Measurements from ENCODE around the gene PLA2G2C. TPM values are rescaled to one million over a fixed set of nuclear protein-coding genes. Genes with fewer than 3 reads are reported as not detected.

PLA2G2C gene
- total and polyA plus RNA-seq, 4 experiments from 2014 or later = not detected

DNA sequence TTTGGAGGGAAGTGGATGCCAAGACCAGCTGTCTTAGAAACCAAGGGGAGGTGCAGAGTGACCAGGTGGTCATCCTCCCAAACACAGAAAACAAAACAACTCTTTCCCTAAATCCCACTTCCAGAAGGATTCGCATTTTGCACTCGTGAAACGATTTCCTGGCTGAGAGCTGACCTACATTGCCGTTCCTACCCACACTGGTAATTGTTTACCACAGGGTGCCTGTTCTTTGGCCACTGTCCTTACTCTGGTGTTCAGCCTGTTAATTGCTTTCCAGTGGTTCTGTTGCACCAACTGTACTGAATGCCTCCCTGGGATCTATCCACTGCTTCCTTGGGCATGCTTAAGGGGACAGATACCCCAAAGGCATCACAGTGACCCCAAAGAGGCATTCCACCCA, 23.2 kb upstream of the PLA2G2C start:
- no peak for DNase-seq
- no peaks in the 10 kb centered on the region for H3K9me3 ChIP-seq (ENCODE audit: control insufficient read depth in 1 of 2, low read length in 2 of 2)
- no peak overlapping the region for H3K27ac ChIP-seq (ENCODE audit: low read depth, low read length)
- no peak overlapping the region for H3K4me3 Mint-ChIP-seq
- H3K4me1 Mint-ChIP-seq = peaks cover 2 to 8% (median 3%) of the 10 kb centered on the region in 4 donors
- ChIA-PET CTCF (ENCODE audit: partially characterized antibody) (interaction anchor here (1.4 to 5.7 kb wide), 2 partner anchors 14 to 284 kb away, joined by 3 to 80 read pairs; no protein-coding TSS in a partner anchor), POLR2A (ENCODE audit: partially characterized antibody) (no interaction called here)
- intact Hi-C loops (cut with micrococcal nuclease) = no loop called here
- H3K4me3 ChIP-seq (ENCODE audit: low read length in 2 of 2) = no peak overlapping the region
- H3K27me3 Mint-ChIP-seq = peaks cover 10 to 19% of the 10 kb centered on the region in 2 donors
- no peaks in the 10 kb centered on the region for H3K36me3 Mint-ChIP-seq
- no peaks in the 10 kb centered on the region for H3K9me3 Mint-ChIP-seq
- H3K36me3 ChIP-seq (ENCODE audit: insufficient read depth, low read length) = no peaks in the 10 kb centered on the region
- H3K27ac Mint-ChIP-seq = no peak overlapping the region
- H3K4me1 ChIP-seq (ENCODE audit: insufficient read depth, low read length) = peaks cover 9% of the 10 kb centered on the region
- peaks cover 16% of the 10 kb centered on the region for H3K27me3 ChIP-seq (ENCODE audit: insufficient read depth, low read length)

DNA sequence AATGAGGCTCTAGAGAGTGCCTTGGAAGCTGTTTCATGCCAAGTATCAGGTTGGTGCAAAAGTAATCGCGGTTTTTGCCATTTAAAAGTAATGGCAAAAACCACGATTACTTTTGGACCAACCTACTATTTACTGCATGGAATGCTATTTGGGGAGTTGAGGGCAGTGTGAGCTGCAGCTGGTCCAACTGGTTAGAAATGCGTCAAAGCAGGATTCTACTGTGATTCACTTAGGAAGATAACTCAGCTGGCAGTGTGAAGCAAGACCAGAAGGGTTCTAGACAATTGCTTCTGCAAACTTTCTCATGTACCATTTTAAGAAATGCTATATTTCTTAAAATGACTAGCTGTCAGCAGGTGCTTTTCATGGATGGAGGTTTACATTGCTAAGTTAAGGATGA, 21.2 kb upstream of the PLA2G2C start:
- peaks cover 10 to 23% of the 10 kb centered on the region in 2 donors for H3K27me3 Mint-ChIP-seq

DNA sequence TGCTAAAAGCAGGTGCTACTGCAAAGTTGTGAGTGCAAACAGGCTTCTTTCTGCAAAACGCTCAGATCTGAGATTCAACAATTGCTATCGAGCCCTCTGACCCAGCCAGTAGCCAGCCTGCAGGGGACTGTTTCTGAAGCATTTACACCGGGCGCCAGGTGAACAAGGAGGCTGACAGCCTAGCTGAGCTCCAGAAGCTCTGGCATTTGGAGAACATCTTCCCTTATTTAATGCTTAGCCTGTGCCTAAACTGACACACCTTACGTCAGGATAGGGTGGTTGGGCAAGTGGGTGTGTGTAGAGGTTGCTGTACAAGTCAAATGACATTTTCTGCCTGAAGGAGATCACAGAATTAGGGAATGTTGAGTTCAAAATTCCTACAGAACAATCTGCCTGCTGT, 15.8 kb upstream of the PLA2G2C start:
- Histone ChIP-seq H3K27me3 (ENCODE audit: insufficient read depth, low read length) (no peaks in the 10 kb centered on the region), H3K9me3 (ENCODE audit: control insufficient read depth in 1 of 2, low read length in 2 of 2) (no peaks in the 10 kb centered on the region), H3K36me3 (ENCODE audit: insufficient read depth, low read length) (no peaks in the 10 kb centered on the region), H3K27ac (ENCODE audit: low read depth, low read length) (no peak overlapping the region), H3K4me3 (ENCODE audit: low read length in 2 of 2) (no peak overlapping the region), H3K4me1 (ENCODE audit: insufficient read depth, low read length) (no peaks in the 10 kb centered on the region)
- DNase-seq = no peak
- POLR2A ChIA-PET (ENCODE audit: partially characterized antibody) = no interaction called here
- no peaks in the 10 kb centered on the region for H3K9me3 Mint-ChIP-seq
- peaks cover 2 to 9% of the 10 kb centered on the region in 2 donors for H3K27me3 Mint-ChIP-seq
- intact Hi-C loops (cut with micrococcal nuclease) = no loop called here
- H3K4me1 Mint-ChIP-seq = no peaks in the 10 kb centered on the region
- no peaks in the 10 kb centered on the region for H3K36me3 Mint-ChIP-seq
- H3K27ac Mint-ChIP-seq = no peak overlapping the region
- CTCF ChIA-PET (ENCODE audit: partially characterized antibody) = interaction anchor here (1.2 to 4.1 kb wide), 2 partner anchors 9 to 10 kb away, joined by 3 to 16 read pairs; no protein-coding TSS in a partner anchor
- no peak overlapping the region for H3K4me3 Mint-ChIP-seq

More for the DNA sequence above, 21.2 kb upstream of the PLA2G2C start:
- Histone ChIP-seq H3K4me1 (ENCODE audit: insufficient read depth, low read length) (peaks cover 3% of the 10 kb centered on the region), H3K36me3 (ENCODE audit: insufficient read depth, low read length) (no peaks in the 10 kb centered on the region), H3K9me3 (ENCODE audit: control insufficient read depth in 1 of 2, low read length in 2 of 2) (no peaks in the 10 kb centered on the region), H3K27ac (ENCODE audit: low read depth, low read length) (no peak overlapping the region), H3K4me3 (ENCODE audit: low read length in 2 of 2) (no peak overlapping the region), H3K27me3 (ENCODE audit: insufficient read depth, low read length) (peaks cover 7% of the 10 kb centered on the region)
- CTCF ChIA-PET (ENCODE audit: partially characterized antibody) = interaction anchor here (1.9 kb wide), 1 partner anchor 12 kb away, joined by 11 read pairs; no protein-coding TSS in a partner anchor
- intact Hi-C loops (cut with micrococcal nuclease) = no loop called here
- POLR2A ChIA-PET (ENCODE audit: partially characterized antibody) = no interaction called here
- no peaks in the 10 kb centered on the region for H3K9me3 Mint-ChIP-seq
- H3K36me3 Mint-ChIP-seq = no peaks in the 10 kb centered on the region
- DNase-seq = no peak
- H3K4me3 Mint-ChIP-seq = no peak overlapping the region
- no peak overlapping the region for H3K27ac Mint-ChIP-seq
- peaks cover 0 to 2% (median under 1%) of the 10 kb centered on the region in 4 donors for H3K4me1 Mint-ChIP-seq

DNA sequence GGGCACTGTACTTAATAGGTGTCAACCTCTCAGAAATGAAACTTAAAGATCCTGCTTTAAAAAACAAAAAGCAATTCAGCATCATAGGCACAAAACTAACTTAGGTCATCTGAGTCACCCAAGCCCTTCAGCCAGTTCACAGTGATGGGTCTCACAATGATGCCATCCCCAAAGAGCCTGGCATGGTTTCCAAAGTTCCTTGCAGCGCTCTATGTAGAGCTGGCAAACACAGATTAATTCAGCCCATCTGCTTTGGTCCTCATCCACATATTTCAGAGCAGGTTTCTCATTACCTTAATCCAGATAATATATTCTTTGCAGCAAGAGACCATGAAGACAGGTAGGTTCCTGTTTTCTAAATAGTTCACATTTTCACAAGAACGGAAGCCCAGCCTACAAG, 14.6 kb upstream of the PLA2G2C start:
- DNase-seq = no peak
- Histone ChIP-seq H3K36me3 (ENCODE audit: insufficient read depth, low read length) (no peaks in the 10 kb centered on the region), H3K27me3 (ENCODE audit: insufficient read depth, low read length) (no peaks in the 10 kb centered on the region), H3K9me3 (ENCODE audit: control insufficient read depth in 1 of 2, low read length in 2 of 2) (no peaks in the 10 kb centered on the region), H3K4me1 (ENCODE audit: insufficient read depth, low read length) (no peaks in the 10 kb centered on the region), H3K4me3 (ENCODE audit: low read length in 2 of 2) (no peak overlapping the region), H3K27ac (ENCODE audit: low read depth, low read length) (no peak overlapping the region)
- H3K9me3 Mint-ChIP-seq = no peaks in the 10 kb centered on the region
- intact Hi-C loops (cut with micrococcal nuclease) = no loop called here
- H3K4me3 Mint-ChIP-seq = no peak overlapping the region
- H3K27ac Mint-ChIP-seq = no peak overlapping the region
- ChIA-PET CTCF (ENCODE audit: partially characterized antibody) (interaction anchor here (1.2 to 4.1 kb wide), 2 partner anchors 8 to 12 kb away, joined by 3 to 16 read pairs; no protein-coding TSS in a partner anchor), POLR2A (ENCODE audit: partially characterized antibody) (no interaction called here)
- H3K27me3 Mint-ChIP-seq = peaks cover 2 to 9% of the 10 kb centered on the region in 2 donors
- no peaks in the 10 kb centered on the region for H3K4me1 Mint-ChIP-seq
- H3K36me3 Mint-ChIP-seq = no peaks in the 10 kb centered on the region

DNA sequence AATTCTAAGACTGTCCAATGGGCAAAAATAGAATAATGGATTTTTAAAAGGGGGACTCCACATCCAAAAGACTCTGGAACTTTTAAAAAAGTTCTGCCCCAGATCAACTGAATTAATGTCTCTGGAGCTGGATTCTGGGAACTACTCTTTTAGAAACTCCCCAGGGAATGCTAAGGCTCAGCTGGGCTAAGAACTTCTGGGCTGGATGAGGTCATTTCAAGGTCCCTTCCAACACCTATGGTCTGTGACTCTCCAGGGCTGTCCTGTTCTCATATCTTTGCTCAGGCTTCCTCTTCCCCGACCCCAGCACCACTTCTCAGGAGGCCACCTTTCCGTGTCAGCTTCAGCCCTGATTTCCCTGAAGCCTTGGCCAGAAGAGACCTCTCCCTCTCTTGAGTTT, 13.5 kb upstream of the PLA2G2C start:
- no peak for DNase-seq
- H3K27ac Mint-ChIP-seq = no peak overlapping the region
- ChIA-PET POLR2A (ENCODE audit: partially characterized antibody) (no interaction called here), CTCF (ENCODE audit: partially characterized antibody) (interaction anchor here (4.1 kb wide), 1 partner anchor 13 kb away, joined by 16 read pairs; no protein-coding TSS in a partner anchor)
- H3K4me1 ChIP-seq (ENCODE audit: insufficient read depth, low read length) = peaks cover 3% of the 10 kb centered on the region
- H3K9me3 ChIP-seq (ENCODE audit: control insufficient read depth in 1 of 2, low read length in 2 of 2) = no peaks in the 10 kb centered on the region
- no peak overlapping the region for H3K4me3 ChIP-seq (ENCODE audit: low read length in 2 of 2)
- no peaks in the 10 kb centered on the region for H3K36me3 ChIP-seq (ENCODE audit: insufficient read depth, low read length)
- no peak overlapping the region for H3K4me3 Mint-ChIP-seq
- H3K27me3 ChIP-seq (ENCODE audit: insufficient read depth, low read length) = no peaks in the 10 kb centered on the region
- H3K27ac ChIP-seq (ENCODE audit: low read depth, low read length) = no peak overlapping the region
- peaks cover 0 to 6% (median 2%) of the 10 kb centered on the region in 4 donors for H3K4me1 Mint-ChIP-seq
- peaks cover 4 to 11% of the 10 kb centered on the region in 2 donors for H3K27me3 Mint-ChIP-seq
- H3K36me3 Mint-ChIP-seq = no peaks in the 10 kb centered on the region
- intact Hi-C loops (cut with micrococcal nuclease) = no loop called here
- no peaks in the 10 kb centered on the region for H3K9me3 Mint-ChIP-seq

DNA sequence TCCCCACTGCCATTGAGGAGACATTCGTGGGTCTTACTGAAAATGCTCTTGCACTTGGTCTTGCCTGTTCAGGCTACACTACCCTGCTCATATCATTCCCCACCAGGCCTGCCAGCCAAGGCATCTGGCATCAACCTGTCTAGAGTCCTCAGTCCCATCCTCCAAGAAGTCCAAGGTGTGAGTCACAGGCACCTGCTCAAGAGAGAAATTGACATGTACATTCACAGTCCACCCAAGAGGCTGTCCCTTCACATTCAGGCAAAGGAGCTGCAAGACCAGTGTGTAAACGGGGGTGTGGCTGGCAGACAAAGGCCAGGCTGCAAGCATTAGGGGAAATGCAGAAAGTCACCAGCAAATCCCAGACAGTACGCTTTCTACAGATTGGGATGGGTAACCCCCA, 13.1 kb upstream of the PLA2G2C start:
- H3K27ac ChIP-seq (ENCODE audit: low read depth, low read length) = no peak overlapping the region
- ChIA-PET POLR2A (ENCODE audit: partially characterized antibody) (no interaction called here), CTCF (ENCODE audit: partially characterized antibody) (interaction anchor here (4.1 kb wide), 1 partner anchor 13 kb away, joined by 16 read pairs; no protein-coding TSS in a partner anchor)
- intact Hi-C loops (cut with micrococcal nuclease) = no loop called here
- Mint-ChIP-seq H3K27ac (no peak overlapping the region), H3K4me3 (no peak overlapping the region), H3K36me3 (no peaks in the 10 kb centered on the region), H3K9me3 (no peaks in the 10 kb centered on the region), H3K4me1 (peaks cover 0 to 7% (median 2%) of the 10 kb centered on the region in 4 donors), H3K27me3 (peaks cover 4 to 11% of the 10 kb centered on the region in 2 donors)
- DNase-seq = no peak
- H3K4me3 ChIP-seq (ENCODE audit: low read length in 2 of 2) = no peak overlapping the region
- peaks cover 3% of the 10 kb centered on the region for H3K4me1 ChIP-seq (ENCODE audit: insufficient read depth, low read length)
- H3K9me3 ChIP-seq (ENCODE audit: control insufficient read depth in 1 of 2, low read length in 2 of 2) = no peaks in the 10 kb centered on the region
- H3K36me3 ChIP-seq (ENCODE audit: insufficient read depth, low read length) = no peaks in the 10 kb centered on the region
- no peaks in the 10 kb centered on the region for H3K27me3 ChIP-seq (ENCODE audit: insufficient read depth, low read length)

DNA sequence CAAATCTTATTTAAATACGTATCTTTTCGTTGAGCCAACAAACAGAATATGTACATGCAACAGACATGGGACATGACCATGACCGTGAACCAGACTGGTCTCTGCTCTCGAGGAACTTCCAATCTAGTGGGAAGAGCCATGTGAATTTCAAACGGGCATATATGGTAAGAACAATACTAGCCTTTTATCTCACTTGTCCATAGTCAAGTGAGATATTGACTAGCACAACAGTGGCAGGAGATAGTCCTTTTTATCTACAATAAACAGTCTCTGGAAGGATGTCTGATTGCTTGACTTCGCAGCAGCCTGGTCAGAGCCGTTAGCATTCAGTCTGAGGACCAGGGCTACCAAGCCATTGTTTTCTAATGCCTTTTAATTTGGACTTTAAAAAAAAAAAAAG, 12.6 kb upstream of the PLA2G2C start:
- Mint-ChIP-seq H3K4me1 (peaks cover 0 to 7% (median 2%) of the 10 kb centered on the region in 4 donors), H3K9me3 (no peaks in the 10 kb centered on the region), H3K4me3 (no peak overlapping the region), H3K27me3 (peaks cover 4 to 10% of the 10 kb centered on the region in 2 donors), H3K27ac (no peak overlapping the region), H3K36me3 (no peaks in the 10 kb centered on the region)
- intact Hi-C loops (cut with micrococcal nuclease) = no loop called here
- H3K9me3 ChIP-seq (ENCODE audit: control insufficient read depth in 1 of 2, low read length in 2 of 2) = no peaks in the 10 kb centered on the region
- ChIA-PET CTCF (ENCODE audit: partially characterized antibody) (no interaction called here), POLR2A (ENCODE audit: partially characterized antibody) (no interaction called here)
- peaks cover 3% of the 10 kb centered on the region for H3K4me1 ChIP-seq (ENCODE audit: insufficient read depth, low read length)
- DNase-seq = no peak
- H3K36me3 ChIP-seq (ENCODE audit: insufficient read depth, low read length) = no peaks in the 10 kb centered on the region
- no peaks in the 10 kb centered on the region for H3K27me3 ChIP-seq (ENCODE audit: insufficient read depth, low read length)
- H3K4me3 ChIP-seq (ENCODE audit: low read length in 2 of 2) = no peak overlapping the region
- H3K27ac ChIP-seq (ENCODE audit: low read depth, low read length) = no peak overlapping the region

All from CD4-positive, alpha-beta memory T cell (primary cell).